ENCODE results near the gene ZNHIT6.

ZNHIT6 gene

DNA sequence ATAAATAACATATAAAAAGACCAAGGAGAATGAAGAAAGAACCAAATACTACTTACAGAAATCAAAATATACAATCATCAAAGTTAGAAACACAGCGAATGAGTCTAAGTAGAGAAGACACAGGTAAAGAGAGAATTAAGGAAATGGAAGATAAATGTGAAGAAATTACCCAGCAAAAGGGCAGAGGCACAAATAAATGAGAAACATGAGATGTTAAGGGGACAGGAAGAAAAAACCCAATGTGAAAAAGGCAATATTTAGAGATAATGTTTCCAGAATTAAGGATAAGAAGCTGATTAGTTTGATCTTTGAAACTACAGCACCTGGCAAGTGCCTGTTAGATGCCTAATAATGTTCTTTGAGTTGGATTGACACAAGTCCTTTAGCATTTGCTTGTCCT lies 86.8 kb downstream of the ZNHIT6 start:
- DNase-seq (ENCODE audit: low read depth in 2 of 2): no peak

DNA sequence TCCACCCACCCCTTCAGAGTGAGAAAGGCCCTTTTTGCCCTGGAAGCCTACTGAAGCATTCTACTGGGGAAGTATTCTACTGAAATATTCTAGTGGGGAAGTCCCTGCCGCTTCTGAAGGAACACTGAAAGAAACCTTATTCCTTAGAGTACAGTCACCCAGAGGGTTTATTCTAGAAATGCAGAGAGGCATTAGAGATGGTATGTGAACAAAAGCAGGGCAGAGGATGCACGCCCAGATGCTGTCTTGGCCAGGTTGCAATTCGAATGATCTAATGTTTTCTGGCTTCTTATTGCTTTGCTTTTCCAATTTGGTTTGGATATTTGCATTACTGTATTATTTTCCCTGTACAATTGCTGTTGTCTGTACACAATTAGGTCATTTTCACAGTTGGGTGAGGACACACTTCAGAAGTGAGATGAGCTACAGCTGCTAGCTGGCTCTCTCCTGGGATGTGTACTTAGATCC lies 90.6 kb downstream of the ZNHIT6 start:
- DNase-seq (ENCODE audit: low read depth in 2 of 2): no peak

DNA sequence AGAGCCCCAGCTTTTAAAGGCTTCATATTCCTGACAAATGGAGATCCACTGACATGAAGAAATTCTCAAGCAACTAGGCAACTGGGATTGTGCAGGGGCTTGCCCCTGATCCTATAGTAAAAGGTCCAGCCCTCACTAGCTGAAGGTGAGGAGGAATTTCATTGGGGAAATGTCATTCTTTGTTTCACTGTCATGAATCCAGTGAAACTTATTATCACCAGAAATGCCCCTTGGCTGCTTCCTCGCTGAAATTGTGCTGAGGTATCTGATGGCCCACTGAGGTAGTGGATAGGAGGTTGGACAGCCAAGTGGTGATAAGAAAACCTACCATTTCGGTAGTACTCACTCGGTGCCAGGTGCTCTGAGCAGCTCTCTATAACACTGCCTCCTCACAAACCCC lies 91.5 kb downstream of the ZNHIT6 start:
- DNase-seq (ENCODE audit: low read depth in 2 of 2): no peak

DNA sequence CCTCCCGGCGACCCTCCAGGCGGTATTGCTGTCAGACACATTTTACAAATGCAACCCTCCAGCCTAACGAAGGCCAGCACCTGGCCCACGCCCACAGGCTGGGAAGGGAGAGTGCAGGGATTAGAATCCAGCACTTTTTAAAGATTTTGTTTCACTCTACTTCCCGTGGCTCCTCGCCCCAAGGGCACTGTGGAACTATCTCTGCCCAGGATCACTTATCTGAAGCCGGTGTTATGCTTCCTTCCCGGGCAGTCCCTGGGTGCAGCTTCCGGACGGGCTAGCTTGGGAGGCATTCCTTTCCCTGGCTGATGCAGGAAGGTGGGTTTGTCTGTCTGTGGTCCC lies 91.9 kb downstream of the ZNHIT6 start:
- no peak for DNase-seq (ENCODE audit: low read depth in 2 of 2)

DNA sequence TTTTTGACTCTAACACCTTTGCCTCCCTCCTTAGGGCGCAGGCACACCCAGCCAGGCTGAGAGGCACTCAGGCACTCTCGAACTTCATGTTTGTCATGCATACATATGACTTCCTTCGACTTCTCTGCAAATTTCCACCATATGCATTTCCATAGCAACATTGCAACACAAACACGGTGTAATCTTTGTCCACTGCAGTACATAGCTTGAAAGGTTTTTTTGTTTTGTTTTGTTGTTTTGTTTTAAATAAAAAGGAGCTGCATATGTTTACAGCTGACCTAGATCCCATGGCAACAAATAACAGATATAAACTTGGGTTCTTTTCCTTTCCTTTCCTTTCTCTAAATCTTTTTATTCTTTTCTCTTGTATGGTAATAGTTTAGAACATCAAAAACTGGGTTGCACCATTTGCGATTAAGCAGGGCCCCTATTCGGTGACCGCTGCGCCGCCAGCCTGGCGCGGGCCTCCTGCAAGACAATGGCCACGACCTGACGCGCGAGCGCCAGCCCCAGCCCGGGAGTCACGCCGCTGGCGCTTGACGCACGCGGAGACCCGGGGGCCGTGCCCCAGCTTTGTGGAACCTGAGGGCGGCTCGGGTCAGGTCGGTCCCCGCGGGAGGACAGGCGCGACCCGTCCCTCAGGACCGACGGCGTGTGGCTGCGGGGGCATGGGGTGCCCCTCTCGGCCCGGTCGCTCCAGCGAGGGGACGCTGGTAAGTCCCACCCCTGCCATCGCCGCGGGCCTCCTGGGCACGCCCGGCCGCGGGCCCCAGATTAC lies 92.5 kb downstream of the ZNHIT6 start:
- DNase-seq (ENCODE audit: low read depth in 2 of 2): no peak

DNA sequence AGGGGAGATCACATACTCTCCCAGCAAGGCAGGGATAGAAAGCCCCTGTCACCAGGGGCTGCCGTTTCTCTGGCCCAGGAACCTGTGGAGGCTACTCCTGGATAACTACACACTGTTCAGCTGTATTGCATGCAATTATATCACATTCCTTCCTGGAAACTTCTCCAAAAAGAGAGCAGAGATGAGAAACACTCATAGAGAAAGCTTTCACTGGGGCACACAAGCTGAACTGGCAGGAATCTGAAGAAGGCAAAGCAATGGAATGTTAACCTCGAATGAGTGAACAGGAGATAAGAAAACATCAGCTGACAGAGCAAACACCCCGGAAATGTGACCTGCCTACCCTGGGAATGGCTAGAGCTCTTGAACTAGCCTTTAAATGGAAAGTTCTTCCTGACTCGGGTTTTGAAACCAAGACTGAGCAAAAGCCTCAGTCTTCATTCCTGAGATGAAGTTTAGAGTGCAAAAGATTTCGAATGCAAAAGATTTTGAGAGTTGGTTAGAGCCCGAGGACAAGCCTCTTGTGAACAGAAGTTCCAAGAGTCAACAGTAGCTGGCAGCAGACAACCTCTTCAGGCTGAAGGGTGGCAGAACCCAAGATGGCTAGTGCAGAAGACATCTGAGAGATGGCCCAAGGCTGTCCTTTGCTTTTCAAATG lies 95.4 kb downstream of the ZNHIT6 start:
- no peak for DNase-seq (ENCODE audit: low read depth in 2 of 2)

DNA sequence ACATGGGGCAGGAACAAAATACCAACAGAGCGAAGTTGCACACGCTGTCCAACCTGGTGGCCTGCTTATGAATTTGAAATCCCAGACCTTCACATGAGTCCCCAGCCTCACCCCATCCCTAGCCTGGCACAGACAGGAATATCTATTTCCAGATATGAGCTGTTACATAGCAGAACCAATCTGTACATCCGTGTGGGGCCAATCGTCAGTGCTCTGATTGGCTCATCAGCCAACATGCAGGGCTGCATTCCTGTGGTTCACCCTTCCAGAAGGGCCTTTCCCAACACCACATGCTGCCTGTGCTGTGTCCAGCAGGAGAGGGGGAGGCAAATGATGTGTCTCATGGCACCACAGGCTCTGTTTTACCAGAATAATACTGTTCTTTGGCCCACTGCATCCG lies 96.4 kb downstream of the ZNHIT6 start:
- no peak for DNase-seq (ENCODE audit: low read depth in 2 of 2)

DNA sequence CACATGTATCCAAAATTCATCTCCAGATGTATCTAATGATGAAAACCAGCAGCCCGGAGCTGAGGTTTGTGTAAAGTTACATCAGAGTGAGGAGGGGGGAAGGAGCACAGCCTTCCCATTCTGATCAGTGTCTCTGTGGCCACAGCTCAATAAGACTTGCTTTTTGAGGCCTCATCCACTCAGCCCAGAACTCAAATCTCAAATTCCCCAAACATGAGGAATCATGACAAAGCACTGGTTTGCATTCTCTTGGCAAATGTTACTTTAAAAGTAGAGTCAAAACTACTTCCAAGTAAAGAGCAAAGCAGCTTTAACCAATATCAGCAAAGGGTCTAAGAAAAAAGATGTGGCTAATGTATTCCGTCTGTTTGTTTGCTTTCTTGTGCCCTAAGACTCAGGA lies 96.8 kb downstream of the ZNHIT6 start:
- no peak for DNase-seq (ENCODE audit: low read depth in 2 of 2)

DNA sequence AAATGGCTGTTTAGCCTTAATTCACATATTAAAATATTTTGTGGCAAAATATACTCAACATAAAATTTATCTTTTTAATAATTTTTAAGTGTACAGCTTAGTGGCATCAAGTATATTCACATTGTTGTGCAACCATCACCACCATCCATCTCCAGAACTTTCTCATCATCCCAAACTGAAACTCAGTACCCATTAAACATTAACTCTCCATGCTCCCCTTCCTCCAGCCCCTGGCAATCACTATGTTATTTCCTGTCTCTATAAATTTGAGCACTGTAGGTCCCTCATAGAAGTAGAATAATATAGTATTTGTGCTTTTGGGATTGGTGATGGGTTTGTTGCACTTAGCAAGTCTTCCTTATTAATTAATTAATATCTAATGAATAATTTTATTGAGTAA lies 98.3 kb downstream of the ZNHIT6 start:
- no peak for DNase-seq (ENCODE audit: low read depth in 2 of 2)

DNA sequence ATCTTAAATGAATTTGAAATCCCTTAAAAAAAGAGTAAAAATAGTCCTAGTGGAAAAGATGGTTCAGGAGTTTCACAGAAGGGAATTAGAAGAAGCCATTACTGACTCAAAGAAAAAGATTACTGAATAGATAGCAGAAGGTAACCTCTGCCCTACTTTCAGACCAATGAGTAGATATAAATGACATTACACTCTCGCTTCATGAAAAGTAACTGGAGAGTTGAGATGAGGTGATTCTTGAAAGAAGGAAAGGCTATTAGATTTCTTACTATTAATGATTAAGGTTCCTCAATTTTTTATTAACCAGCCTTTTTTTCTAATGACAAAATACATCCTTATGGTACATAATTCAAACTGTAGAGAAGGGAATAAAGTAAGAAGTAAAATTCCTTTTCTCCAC lies 99.4 kb downstream of the ZNHIT6 start:
- no peak for DNase-seq (ENCODE audit: low read depth in 2 of 2)

DNA sequence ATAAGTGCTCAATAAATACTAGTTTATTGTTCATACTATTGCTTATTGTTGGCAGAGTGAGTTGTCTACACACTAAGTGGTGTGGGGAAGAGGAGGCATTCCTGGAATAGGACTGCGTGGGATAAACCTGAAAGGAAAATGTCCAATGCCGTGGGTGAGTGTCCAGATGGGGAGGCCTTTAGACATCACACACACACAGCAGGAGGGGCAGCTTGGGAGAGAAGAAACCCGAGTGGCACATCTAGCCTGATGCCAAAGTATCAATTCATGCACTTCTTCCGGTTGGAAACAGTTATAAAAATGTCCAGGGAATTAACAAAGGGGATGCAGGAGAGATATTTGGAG lies 100.3 kb downstream of the ZNHIT6 start:
- DNase-seq (ENCODE audit: low read depth in 2 of 2): no peak

DNA sequence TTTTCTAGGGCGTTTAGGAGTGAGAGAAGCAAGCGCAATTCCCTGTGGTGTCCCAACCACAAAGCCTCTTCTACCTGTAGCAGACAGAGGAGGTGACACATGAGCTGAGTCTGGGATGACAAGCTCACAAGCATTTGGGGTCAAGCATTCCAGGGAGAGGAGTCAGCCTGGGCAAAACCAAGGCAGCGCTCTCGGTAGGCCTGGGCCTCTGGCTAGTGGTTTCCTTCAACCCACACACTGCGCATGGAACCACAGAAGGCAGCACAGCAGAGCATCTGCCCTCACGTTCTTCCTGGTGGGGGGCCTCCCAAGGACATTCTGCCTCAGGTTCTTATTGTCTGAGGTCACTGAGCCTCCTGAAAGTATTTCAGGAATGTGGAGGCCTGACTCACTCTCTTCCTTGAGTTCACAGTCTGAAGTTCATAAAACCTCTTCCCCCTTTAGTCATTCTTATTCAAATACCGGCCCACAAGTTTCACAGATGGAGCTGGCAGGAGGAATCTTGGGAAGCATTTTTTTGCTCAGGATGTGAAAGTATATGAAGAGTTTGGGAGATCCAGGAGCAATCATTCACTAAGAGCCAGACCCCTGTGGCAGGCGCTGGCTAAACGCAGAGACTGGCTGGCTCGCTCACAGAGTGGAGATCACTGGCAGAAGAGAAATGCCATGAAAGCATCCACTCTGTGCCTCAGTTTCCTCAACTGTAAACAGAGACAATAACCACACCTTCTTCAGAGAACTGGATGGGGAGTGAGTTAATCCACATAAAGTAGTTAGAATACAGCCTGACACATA lies 100.9 kb downstream of the ZNHIT6 start:
- no peak for DNase-seq (ENCODE audit: low read depth in 2 of 2)

DNA sequence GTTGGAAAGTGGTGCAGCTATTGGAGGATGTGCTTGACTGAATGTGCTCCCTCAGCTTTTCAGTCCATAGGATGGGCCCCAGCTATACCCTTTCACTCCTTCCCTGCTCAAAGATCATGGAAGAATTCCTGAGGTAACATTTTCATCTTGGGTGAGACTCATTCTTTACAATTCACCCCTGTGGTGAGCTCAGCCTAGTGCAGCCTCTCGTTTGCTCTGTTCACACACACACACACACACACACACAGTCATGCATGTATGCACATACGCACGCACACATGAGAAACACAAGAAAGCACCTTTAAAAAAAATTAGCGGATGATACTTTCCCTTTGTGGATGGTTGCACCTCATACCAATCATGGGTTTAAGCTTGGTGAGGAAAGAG lies 101.8 kb downstream of the ZNHIT6 start:
- DNase-seq (ENCODE audit: low read depth in 2 of 2): no peak

DNA sequence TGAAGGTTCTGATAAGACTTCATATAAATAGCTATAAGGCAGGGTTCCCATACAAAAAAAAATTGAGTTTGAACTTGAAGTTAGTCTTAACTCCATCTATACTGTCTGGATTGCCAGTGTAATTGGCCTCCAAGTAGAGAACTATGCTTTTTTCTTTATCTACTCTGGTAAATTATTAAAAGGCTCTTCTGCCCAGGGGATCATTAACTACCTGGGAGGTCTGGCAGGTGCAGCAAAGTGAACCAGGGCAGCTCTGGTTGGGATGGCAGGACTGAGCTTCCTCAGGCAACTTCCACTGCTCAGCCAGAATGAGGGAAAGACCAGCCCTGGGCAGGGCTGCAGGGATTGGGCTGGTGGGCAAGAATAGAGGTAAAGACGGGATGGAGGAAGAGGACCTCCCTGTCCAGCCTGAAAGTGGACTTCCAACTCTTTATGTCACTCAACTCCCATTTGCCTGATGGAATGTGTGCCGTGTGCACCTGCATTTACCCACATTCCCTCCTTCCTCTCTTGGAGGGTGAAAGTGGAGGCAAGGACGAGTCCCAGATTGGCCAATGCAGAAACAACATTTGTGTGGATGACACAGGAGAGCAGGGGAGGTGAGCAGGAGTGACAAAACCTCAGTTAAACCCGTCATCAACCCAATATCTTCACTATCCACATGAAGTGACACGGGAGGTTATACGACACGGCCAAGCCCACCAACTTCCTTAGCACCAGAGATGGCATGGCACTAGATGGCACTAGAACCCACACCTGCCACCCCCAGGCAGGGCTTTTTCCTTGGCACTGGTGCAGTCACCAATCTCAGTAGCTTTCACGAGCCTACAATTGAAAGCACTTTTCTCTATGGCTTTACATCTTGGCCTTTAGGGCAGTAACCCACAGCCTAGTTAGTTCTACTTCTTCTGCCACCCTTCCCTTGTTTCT lies 102.5 kb downstream of the ZNHIT6 start:
- DNase-seq (ENCODE audit: low read depth in 2 of 2): no peak

DNA sequence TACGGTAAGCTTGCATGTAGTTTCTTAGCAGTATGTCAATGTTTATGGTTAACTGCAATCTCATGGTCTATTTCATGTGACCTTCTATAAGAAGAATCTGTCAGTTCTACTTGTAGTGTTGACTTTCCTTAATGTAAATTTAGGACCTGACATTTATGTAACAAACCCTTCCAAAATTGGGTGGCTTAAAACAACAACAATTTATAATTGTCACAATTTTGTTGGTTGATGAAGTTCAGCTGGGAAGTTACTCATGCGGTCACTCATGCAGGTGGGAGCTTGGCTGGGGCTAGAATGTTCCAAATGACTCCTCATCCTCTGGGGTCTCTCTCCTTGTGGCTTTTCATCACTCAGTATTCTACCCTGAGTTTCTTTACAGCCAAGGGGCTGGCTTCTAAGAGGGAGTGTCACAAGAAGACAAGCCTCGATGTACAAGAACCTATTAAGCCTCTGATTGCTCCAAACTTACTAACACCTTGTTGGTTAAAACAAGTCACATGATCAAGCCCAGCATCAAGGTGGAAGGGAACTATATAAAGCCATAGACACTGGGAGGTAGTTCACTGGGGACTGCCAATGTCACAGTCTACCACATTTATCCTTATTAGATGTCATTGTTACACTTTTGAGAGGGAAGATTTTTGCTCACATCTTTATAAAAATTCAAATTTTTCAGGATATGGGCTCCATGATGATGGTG lies 103.8 kb downstream of the ZNHIT6 start:
- no peak for DNase-seq (ENCODE audit: low read depth in 2 of 2)

DNA sequence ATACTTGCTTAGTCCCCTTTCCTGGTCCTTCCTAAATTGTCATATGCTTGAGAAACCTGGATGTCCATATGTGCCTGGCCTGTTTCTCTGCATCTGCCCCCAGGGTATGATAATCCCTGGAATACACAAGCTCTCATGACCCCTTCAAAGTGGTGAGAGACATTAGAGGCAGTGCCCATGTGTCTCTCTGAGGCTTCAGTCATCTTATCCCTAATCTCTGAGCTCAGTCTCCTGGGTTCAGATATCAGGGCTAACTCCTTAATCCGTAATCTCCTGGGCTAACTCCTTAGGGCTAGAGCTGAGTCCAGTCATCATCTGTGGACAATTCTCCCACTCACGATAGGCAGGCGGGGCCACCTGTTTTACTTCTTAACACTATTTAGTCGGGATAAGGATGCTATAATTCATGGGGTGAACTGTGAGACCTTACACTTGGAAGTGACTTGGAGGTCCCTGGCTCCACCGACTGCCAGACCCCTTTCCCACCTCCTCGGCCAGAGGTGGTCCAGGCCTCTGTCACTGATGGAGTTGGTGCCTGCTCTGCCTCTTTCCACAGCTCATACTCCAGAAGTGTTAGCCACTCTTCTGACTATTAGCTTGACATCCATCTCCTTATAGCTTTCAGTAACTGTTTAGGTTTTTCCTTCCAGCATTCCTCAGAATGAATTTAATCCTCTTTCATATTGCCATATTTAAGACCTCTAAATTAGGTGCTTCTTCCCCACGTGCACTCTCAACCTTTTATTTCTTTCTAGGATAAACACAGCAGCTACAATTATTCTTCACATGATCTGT lies 105.0 kb downstream of the ZNHIT6 start:
- DNase-seq (ENCODE audit: low read depth in 2 of 2): no peak

DNA sequence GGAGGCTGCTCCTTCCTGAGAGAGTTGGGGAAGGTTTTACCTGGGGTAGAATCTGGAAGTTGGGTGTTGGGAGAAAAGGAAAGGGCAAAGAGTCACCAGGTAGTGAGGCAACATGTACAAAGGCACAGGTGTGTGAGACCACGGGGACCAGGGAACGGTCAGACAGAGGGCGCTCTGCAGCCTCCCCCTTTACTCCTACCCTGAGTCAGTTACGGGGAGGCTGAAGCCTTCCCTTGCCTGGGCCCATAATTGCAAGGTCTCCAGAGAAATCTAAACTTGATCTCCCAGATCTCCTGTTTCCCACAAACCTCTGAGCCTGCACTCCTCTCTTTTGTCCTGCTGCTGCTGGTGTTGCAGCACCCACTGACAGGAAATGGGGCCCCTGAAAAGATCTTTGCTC lies 105.7 kb downstream of the ZNHIT6 start:
- no peak for DNase-seq (ENCODE audit: low read depth in 2 of 2)

DNA sequence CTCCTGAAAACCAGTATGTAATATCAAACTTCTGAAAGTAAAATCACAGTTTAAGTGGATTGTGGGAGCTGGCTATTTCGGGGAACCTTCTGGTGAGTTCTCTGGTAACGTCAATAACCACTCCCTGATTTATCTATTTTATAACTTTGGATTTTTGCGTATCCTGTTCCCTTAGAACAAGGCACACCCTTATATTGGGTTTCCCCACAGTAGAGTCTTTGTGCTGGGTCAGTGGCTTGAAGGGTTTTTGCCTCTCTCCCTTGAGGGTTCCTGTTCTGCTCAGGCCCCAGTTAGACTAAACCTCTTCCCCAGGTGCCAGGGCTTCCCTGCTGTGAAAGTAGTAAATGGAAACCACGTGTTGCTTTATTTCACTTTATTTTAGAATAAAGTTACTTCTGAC lies 106.3 kb downstream of the ZNHIT6 start:
- no peak for DNase-seq (ENCODE audit: low read depth in 2 of 2)

DNA sequence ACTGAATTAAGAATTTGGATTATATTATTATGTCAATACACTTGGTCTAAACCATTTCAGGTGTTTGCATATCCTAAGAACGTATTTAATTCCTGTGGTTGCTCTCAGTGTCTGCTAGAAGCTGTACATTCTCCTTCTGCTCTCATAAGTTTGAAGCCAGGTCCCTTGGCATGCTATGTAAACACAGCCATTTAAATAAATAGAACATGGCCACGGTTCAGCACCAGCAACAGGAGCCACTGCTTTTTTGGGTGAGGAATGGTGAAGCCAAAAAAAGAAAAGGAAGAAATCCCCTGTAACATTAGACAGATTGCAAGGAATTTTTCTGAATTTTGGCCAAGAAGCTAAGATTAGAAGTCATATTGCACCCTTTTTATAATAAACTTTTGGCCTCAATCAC lies 108.6 kb downstream of the ZNHIT6 start:
- no peak for DNase-seq (ENCODE audit: low read depth in 2 of 2)

All from stimulated activated CD8-positive, alpha-beta memory T cell treated with anti-CD3 and anti-CD28 coated beads, Interleukin-15, amount 100 ng/mL, for 48 hours (primary cell).